ENCODE data around the gene ATF7IP2.

DNA sequence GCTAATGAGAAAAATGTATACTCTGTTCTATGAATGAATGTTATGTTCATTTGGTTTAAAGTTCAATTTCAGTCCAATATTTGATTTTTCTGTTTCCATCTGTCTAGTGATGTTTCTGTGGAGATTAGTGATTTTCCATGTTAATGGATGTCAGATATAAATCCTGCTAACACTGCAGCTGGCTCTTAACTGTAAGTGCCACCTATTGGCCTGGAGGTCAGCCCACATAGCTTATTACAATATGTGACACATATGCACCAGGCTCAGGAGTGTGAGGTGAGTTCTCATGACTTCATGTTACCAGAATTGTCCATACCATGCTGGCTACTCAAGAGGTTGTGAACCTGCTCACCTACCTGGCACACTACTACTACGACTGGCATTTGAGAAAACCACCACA, 17.1 kb downstream of the ATF7IP2 start:
- no peak for TF ChIP-seq CTCF (optimal IDR thresholded peaks at IDR 0.05 in 1 of 3, IDR thresholded peaks at IDR 0.05 in 1 of 3, conservative IDR thresholded peaks at IDR 0.05 in 1 of 3; ENCODE audit: extremely low read depth in 1 of 3, insufficient read depth in 2 of 3, low read length in 3 of 3)
- no peak for TF ChIP-seq EZH2 (IDR thresholded peaks at IDR 0.05; ENCODE audit: low read length)

All from keratinocyte (primary cell).